H9 (cell line): Measurements from ENCODE around the gene SHC4. TPM values are rescaled to one million over a fixed set of nuclear protein-coding genes. Genes with fewer than 3 reads are reported as not detected.
"Not testable (repeated sequence)": the region's sequence is repeated elsewhere in the genome, so short reads cannot be mapped to it uniquely, and the experiment has no call there.

ENCODE experiments used
- DNase-seq: peaks from one replicate; pipeline ENCODE4 v3.0.0-alpha.2; 2017
- H2AFZ ChIP-seq: one replicate; pipeline ENCODE4 v1.6.1; 2013; ENCODE audit warnings: mild to moderate bottlenecking, low read length, control low read depth, moderate library complexity
- H2AK5ac ChIP-seq: 2 replicates; pipeline ENCODE4 v1.6.1; 2013; ENCODE audit warnings: low read length, control low read depth, mixed read lengths; ENCODE audit not compliant: insufficient read length
- H2BK120ac ChIP-seq: one replicate; pipeline ENCODE4 v1.6.1; 2013; ENCODE audit warnings: low read depth, mild to moderate bottlenecking, low read length, control low read depth, inconsistent platforms; ENCODE audit not compliant: poor library complexity, severe bottlenecking
- H2BK12ac ChIP-seq: 2 replicates; pipeline ENCODE4 v1.6.1; 2013; ENCODE audit warnings: low read length, control low read depth, mixed read lengths, low read depth; ENCODE audit not compliant: insufficient read length
- H2BK15ac ChIP-seq: 2 replicates; pipeline ENCODE4 v1.6.1; 2013; ENCODE audit warnings: low read depth, low read length, control low read depth
- H2BK20ac ChIP-seq: one replicate; pipeline ENCODE4 v1.6.1; 2013; ENCODE audit warnings: low read depth, mild to moderate bottlenecking, low read length, control low read depth, inconsistent platforms; ENCODE audit not compliant: poor library complexity, severe bottlenecking
- H2BK5ac ChIP-seq: 2 replicates; pipeline ENCODE4 v1.6.1; 2013; ENCODE audit warnings: low read length, control low read depth, mixed read lengths; ENCODE audit not compliant: insufficient read length
- H3K14ac ChIP-seq: 2 replicates; pipeline ENCODE4 v1.6.1; 2013; ENCODE audit warnings: low read length, control low read depth; ENCODE audit not compliant: insufficient read depth
- H3K18ac ChIP-seq: 2 replicates; pipeline ENCODE4 v1.6.1; 2013; ENCODE audit warnings: low read depth, mild to moderate bottlenecking, mixed read lengths, low read length, control low read depth; ENCODE audit not compliant: insufficient read length
- H3K23ac ChIP-seq: 2 replicates; pipeline ENCODE4 v1.6.1; 2013; ENCODE audit warnings: low read length, control low read depth, mixed read lengths, low read depth; ENCODE audit not compliant: insufficient read length
- H3K23me2 ChIP-seq: 2 replicates; pipeline ENCODE4 v1.6.1; 2013; ENCODE audit warnings: low read depth, mild to moderate bottlenecking, mixed read lengths, low read length, control low read depth; ENCODE audit not compliant: insufficient read length, poor library complexity, severe bottlenecking
- H3K27ac ChIP-seq: 2 replicates; pipeline ENCODE4 v1.5.1; 2013; ENCODE audit warnings: low read length, control low read depth, mixed read lengths, low read depth; ENCODE audit not compliant: insufficient read length
- H3K27me3 ChIP-seq: 2 replicates; pipeline ENCODE4 v1.6.1; 2013; ENCODE audit warnings: low read length, control low read depth, inconsistent platforms; ENCODE audit not compliant: insufficient read depth
- H3K4ac ChIP-seq: 2 replicates; pipeline ENCODE4 v1.6.1; 2013; ENCODE audit warnings: low read depth, mild to moderate bottlenecking, control low read depth, inconsistent platforms, low read length, moderate library complexity
- H3K4me1 ChIP-seq: 2 replicates; pipeline ENCODE4 v1.6.1; 2013; ENCODE audit warnings: low read length, control low read depth, inconsistent platforms; ENCODE audit not compliant: insufficient read depth
- H3K4me2 ChIP-seq: 2 replicates; pipeline ENCODE4 v1.6.1; 2013; ENCODE audit warnings: low read length, control low read depth, mixed read lengths; ENCODE audit not compliant: insufficient read length, insufficient read depth
- H3K56ac ChIP-seq: 2 replicates; pipeline ENCODE4 v1.6.1; 2013; ENCODE audit warnings: low read depth, mild to moderate bottlenecking, mixed read lengths, low read length, control low read depth; ENCODE audit not compliant: insufficient read length
- H3K79me1 ChIP-seq: 2 replicates; pipeline ENCODE4 v1.6.1; 2013; ENCODE audit warnings: low read depth, mild to moderate bottlenecking, moderate library complexity, low read length, control low read depth, inconsistent platforms; ENCODE audit not compliant: insufficient read depth, poor library complexity, severe bottlenecking
- H3K79me2 ChIP-seq: 2 replicates; pipeline ENCODE4 v1.6.1; 2013; ENCODE audit warnings: low read length, control low read depth, inconsistent platforms; ENCODE audit not compliant: insufficient read depth
- H3K9ac ChIP-seq: 2 replicates; pipeline ENCODE4 v1.6.1; 2013; ENCODE audit warnings: low read length, control low read depth, mixed read lengths; ENCODE audit not compliant: insufficient read length; ENCODE audit errors: extremely low read depth
- H3K9me3 ChIP-seq: one replicate; pipeline ENCODE4 v1.6.1; 2013; ENCODE audit warnings: low read depth, low read length, inconsistent platforms; ENCODE audit not compliant: control insufficient read depth
- H3T11ph ChIP-seq: one replicate; pipeline ENCODE4 v1.6.1; 2013; ENCODE audit warnings: mild to moderate bottlenecking, low read length, control low read depth, inconsistent platforms
- H4K20me1 ChIP-seq: one replicate; pipeline ENCODE4 v1.6.1; 2013; ENCODE audit not compliant: control insufficient read depth, insufficient read length, insufficient read depth
- H4K5ac ChIP-seq: 2 replicates; pipeline ENCODE4 v1.6.1; 2013; ENCODE audit warnings: low read depth, mild to moderate bottlenecking, mixed read lengths, low read length, control low read depth; ENCODE audit not compliant: insufficient read length
- H4K8ac ChIP-seq: replicated peaks from 2 replicates; pipeline ENCODE4 v1.6.1; 2013; ENCODE audit warnings: low read length, control low read depth, mixed read lengths, low read depth; ENCODE audit not compliant: insufficient read length
- H4K91ac ChIP-seq: 2 replicates; pipeline ENCODE4 v1.6.1; 2013; ENCODE audit warnings: low read depth, mild to moderate bottlenecking, moderate library complexity, mixed read lengths, low read length, control low read depth; ENCODE audit not compliant: insufficient read length
- H3K27ac Mint-ChIP-seq, 3 experiments: 2 replicates in 2 of 3; 3 replicates in 1 of 3; pipeline ENCODE4 v1.8.0; 2020 to 2021; ENCODE audit warnings: mixed read lengths in 3 of 3, mild to moderate bottlenecking in 1 of 3, moderate library complexity in 1 of 3
- H3K27me3 Mint-ChIP-seq: 2 replicates; pipeline ENCODE4 v1.8.0; 2021; ENCODE audit warnings: low read depth, mild to moderate bottlenecking, moderate library complexity, mixed read lengths
- H3K36me3 Mint-ChIP-seq, 3 experiments: 2 replicates in 2 of 3; 3 replicates in 1 of 3; pipeline ENCODE4 v1.8.0; 2020 to 2021; ENCODE audit warnings: low read depth in 3 of 3, mixed read lengths in 3 of 3; ENCODE audit not compliant: insufficient read depth in 1 of 3
- H3K4me1 Mint-ChIP-seq, 2 experiments: 2 replicates each; pipeline ENCODE4 v1.8.0; 2020; ENCODE audit warnings: mixed read lengths in 2 of 2
- H3K4me3 Mint-ChIP-seq, 2 experiments: 2 replicates in 1 of 2; 3 replicates in 1 of 2; pipeline ENCODE4 v1.8.0; 2020 to 2021; ENCODE audit warnings: mild to moderate bottlenecking in 2 of 2, mixed read lengths in 2 of 2, moderate library complexity in 1 of 2
- H3K9me3 Mint-ChIP-seq, 2 experiments: 2 replicates in 1 of 2; 3 replicates in 1 of 2; pipeline ENCODE4 v1.8.0; 2020; ENCODE audit warnings: mild to moderate bottlenecking in 2 of 2, mixed read lengths in 2 of 2, moderate library complexity in 1 of 2
- WGBS: extraction: QIAGEN DNeasy Blood & Tissue Kit; methylation state at CpG from one replicate; pipeline ENCODE4 v1.1.7; 2013; ENCODE audit warnings: missing lambda C conversion rate, low lambda C conversion rate, mixed read lengths; ENCODE audit not compliant: insufficient read length; ENCODE audit errors: extremely low coverage; 5-methylcytosine and 5-hydroxymethylcytosine counted together
- total RNA-seq: library from RNA; stranded (reverse); gene quantifications from 2 replicates; pipeline ENCODE4 v1.2.1, GENCODE V29; 2021
- TF ChIP-seq, protein P1 (sequence below): fragments of 200-600 bp; sonication (generic); conservative IDR thresholded peaks from 3 replicates; pipeline ENCODE4 v1.8.0; 2021; ENCODE audit warnings: antibody characterized with exemption, mild to moderate bottlenecking

The SHC4 gene
- total RNA-seq, 1 experiment from 2014 or later = 0.26 TPM

DNA sequence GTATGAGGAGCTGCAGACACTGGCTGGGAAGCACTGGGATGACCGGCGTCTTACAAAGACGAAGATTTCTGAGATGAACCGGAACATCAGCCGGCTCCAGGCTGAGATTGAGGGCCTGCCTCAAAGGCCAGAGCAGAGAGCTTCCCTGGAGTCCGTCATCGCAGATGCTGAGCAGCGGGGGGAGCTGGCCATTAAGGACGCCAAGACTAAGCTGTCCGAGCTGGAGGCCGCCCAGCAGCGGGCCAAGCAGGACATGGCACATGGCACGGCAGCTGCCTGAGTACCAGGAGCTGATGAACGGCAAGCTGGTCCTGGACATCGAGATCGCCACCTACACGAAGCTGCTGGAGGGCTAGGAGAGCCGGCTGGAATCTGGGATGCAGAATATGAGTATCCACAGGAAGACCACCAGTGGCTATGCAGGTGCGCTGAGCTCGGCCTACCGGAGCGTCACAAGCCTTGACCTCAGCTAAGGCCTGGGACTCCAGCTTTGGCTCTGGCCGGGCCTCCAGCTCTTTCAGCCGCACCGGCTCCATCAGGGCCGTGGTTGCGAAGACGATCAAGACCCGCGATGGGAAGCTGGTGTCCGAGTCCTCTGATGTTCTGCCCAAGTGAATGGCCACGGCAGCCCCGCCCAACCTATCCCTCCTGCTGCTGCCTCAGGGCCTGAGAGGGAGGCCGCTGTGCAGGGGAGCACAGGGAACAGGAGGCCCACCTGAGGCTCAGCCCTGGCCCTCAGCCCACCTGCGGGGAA lies 9.2 kb upstream of the SHC4 start:
- Histone ChIP-seq H4K20me1 (no peaks in the 10 kb centered on the region), H3K4me1 (no peaks in the 10 kb centered on the region), H3K9ac (no peak overlapping the region), H3K9me3 (no peaks in the 10 kb centered on the region), H4K91ac (no peak overlapping the region), H2BK15ac (no peak overlapping the region), H3K14ac (no peak overlapping the region), H4K5ac (no peak overlapping the region), H3K4me2 (no peak overlapping the region), H2AFZ (no peak overlapping the region), H3K4ac (no peak overlapping the region), H3K27me3 (no peaks in the 10 kb centered on the region), H3K18ac (no peak overlapping the region), H3K79me1 (no peaks in the 10 kb centered on the region), H2BK120ac (no peak overlapping the region), H3K27ac (no peak overlapping the region), H2AK5ac (no peak overlapping the region), H3K23ac (no peak overlapping the region), H2BK20ac (no peak overlapping the region), H3K79me2 (no peaks in the 10 kb centered on the region), H3T11ph (no peak overlapping the region), H2BK5ac (no peak overlapping the region), H3K56ac (no peak overlapping the region), H4K8ac (no peak overlapping the region), H2BK12ac (no peak overlapping the region), H3K23me2 (no peaks in the 10 kb centered on the region)
- Mint-ChIP-seq H3K4me1 (peaks cover 20 to 21% of the 10 kb centered on the region in 2 experiments), H3K27ac (no peak overlapping the region), H3K27me3 (peaks cover 7% of the 10 kb centered on the region), H3K36me3 (no peaks in the 10 kb centered on the region), H3K9me3 (no peaks in the 10 kb centered on the region), H3K4me3 (no peak overlapping the region)
- no CpG with 5 or more reads among the region's 35 CpGs for WGBS
- DNase-seq = no peak
- TF ChIP-seq, protein P1, sequence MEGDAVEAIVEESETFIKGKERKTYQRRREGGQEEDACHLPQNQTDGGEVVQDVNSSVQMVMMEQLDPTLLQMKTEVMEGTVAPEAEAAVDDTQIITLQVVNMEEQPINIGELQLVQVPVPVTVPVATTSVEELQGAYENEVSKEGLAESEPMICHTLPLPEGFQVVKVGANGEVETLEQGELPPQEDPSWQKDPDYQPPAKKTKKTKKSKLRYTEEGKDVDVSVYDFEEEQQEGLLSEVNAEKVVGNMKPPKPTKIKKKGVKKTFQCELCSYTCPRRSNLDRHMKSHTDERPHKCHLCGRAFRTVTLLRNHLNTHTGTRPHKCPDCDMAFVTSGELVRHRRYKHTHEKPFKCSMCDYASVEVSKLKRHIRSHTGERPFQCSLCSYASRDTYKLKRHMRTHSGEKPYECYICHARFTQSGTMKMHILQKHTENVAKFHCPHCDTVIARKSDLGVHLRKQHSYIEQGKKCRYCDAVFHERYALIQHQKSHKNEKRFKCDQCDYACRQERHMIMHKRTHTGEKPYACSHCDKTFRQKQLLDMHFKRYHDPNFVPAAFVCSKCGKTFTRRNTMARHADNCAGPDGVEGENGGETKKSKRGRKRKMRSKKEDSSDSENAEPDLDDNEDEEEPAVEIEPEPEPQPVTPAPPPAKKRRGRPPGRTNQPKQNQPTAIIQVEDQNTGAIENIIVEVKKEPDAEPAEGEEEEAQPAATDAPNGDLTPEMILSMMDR = no peak

DNA sequence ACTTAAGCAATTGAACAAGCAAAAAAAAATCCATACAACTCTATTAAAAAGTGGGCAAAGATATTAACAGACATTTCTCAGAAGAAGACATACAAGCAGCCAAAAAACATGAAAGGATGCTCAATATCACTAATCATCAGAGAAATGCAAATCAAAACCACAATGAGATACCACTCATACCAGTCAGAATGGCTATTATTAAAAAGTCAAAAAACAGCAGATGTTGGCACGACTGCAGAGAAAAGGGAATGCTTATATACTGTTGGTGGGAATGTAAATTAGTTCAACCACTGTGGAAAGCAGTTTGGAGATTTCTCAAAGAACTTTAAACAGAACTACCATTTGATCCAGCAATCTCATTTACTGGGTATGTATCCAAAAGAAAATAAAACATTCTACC lies 7.2 kb upstream of the SHC4 start:
- H2BK120ac ChIP-seq, H3K4me1 ChIP-seq, H3K4me2 ChIP-seq, H3K9me3 ChIP-seq, H3K9ac ChIP-seq, H3K23ac ChIP-seq, DNase-seq, H3K36me3 Mint-ChIP-seq, H3K4ac ChIP-seq, H3K4me3 Mint-ChIP-seq, H2BK5ac ChIP-seq, H3K27me3 ChIP-seq, H4K8ac ChIP-seq, H3K23me2 ChIP-seq, H4K91ac ChIP-seq, H3K79me1 ChIP-seq, H2BK20ac ChIP-seq, H2AFZ ChIP-seq, H3K56ac ChIP-seq, H3K27me3 Mint-ChIP-seq, H3T11ph ChIP-seq, H3K18ac ChIP-seq, H3K27ac ChIP-seq, H4K20me1 ChIP-seq, H2BK12ac ChIP-seq, H3K79me2 ChIP-seq, H3K9me3 Mint-ChIP-seq, H2BK15ac ChIP-seq, H4K5ac ChIP-seq, H3K14ac ChIP-seq, H3K27ac Mint-ChIP-seq, H2AK5ac ChIP-seq: not testable (repeated sequence)
- H3K4me1 Mint-ChIP-seq = peaks cover 11 to 12% of the 10 kb centered on the region in 2 experiments
- no CpG with 5 or more reads among the region's 1 CpG for WGBS
